MM.1S (cell line): Measurements from ENCODE around the gene CDC123.

ENCODE experiments used
- DNase-seq: peaks from one replicate; pipeline ENCODE4 v3.0.0-alpha.2; 2015
- H2AFZ ChIP-seq: fragments of 300-600 bp; sonication (generic); 2 replicates; pipeline ENCODE4 v1.6.0; 2016; ENCODE audit warnings: antibody characterized with exemption, low read length
- H3F3A ChIP-seq: fragments of 300-600 bp; sonication (generic); 2 replicates; pipeline ENCODE4 v1.6.1; 2016; ENCODE audit warnings: mild to moderate bottlenecking, antibody characterized with exemption, low read length, moderate library complexity, mixed read lengths; ENCODE audit not compliant: insufficient read depth
- H3K27ac ChIP-seq: fragments of 300-600 bp; sonication (generic); 2 replicates; pipeline ENCODE4 v1.5.1; 2016; ENCODE audit warnings: mild to moderate bottlenecking, low read length
- H3K27me3 ChIP-seq: fragments of 300-600 bp; sonication (generic); replicated peaks from 2 replicates; pipeline ENCODE4 v1.6.0; 2016; ENCODE audit warnings: low read length; ENCODE audit not compliant: insufficient read depth
- H3K36me3 ChIP-seq: fragments of 300-600 bp; sonication (generic); replicated peaks from 2 replicates; pipeline ENCODE4 v1.6.1; 2016; ENCODE audit warnings: mild to moderate bottlenecking, low read length, mixed read lengths; ENCODE audit not compliant: insufficient read depth
- H3K4me1 ChIP-seq: fragments of 300-600 bp; sonication (generic); 2 replicates; pipeline ENCODE4 v1.6.1; 2016; ENCODE audit warnings: low read length, mixed read lengths
- H3K4me2 ChIP-seq: fragments of 300-600 bp; sonication (generic); 2 replicates; pipeline ENCODE4 v1.6.0; 2016; ENCODE audit warnings: low read depth, low read length
- H3K4me3 ChIP-seq: fragments of 300-600 bp; sonication (generic); 2 replicates; pipeline ENCODE4 v1.5.1; 2016; ENCODE audit warnings: low read length, mixed read lengths
- H3K79me2 ChIP-seq: fragments of 300-600 bp; sonication (generic); 2 replicates; pipeline ENCODE4 v1.6.1; 2016; ENCODE audit warnings: mixed run types, low read length, mixed read lengths
- H3K9ac ChIP-seq: fragments of 300-600 bp; sonication (generic); 2 replicates; pipeline ENCODE4 v1.6.1; 2016; ENCODE audit warnings: low read length, mixed read lengths
- H3K9me2 ChIP-seq: fragments of 300-600 bp; sonication (generic); replicated peaks from 2 replicates; pipeline ENCODE4 v1.6.1; 2016; ENCODE audit warnings: mild to moderate bottlenecking, low read length, mixed read lengths; ENCODE audit not compliant: insufficient read depth
- H3K9me3 ChIP-seq: fragments of 300-600 bp; sonication (generic); replicated peaks from 2 replicates; pipeline ENCODE4 v1.6.1; 2016; ENCODE audit warnings: mild to moderate bottlenecking, low read length, mixed read lengths; ENCODE audit not compliant: insufficient read depth
- H4K20me1 ChIP-seq: fragments of 300-600 bp; sonication (generic); 2 replicates; pipeline ENCODE4 v1.6.1; 2016; ENCODE audit warnings: mild to moderate bottlenecking, low read length, moderate library complexity, mixed read lengths; ENCODE audit not compliant: insufficient read depth
- CTCF ChIP-seq: fragments of 300-600 bp; sonication (generic); IDR thresholded peaks from 2 replicates; pipeline ENCODE4 v1.5.1; 2016; ENCODE audit warnings: antibody characterized with exemption, low read length, mixed read lengths
- EZH2 ChIP-seq: fragments of 300-600 bp; sonication (generic); optimal IDR thresholded peaks from 2 replicates; pipeline ENCODE3; 2017; ENCODE audit warnings: low read depth, mild to moderate bottlenecking, antibody characterized with exemption, low read length, mixed read lengths
- EZH2phosphoT487 ChIP-seq: fragments of 300-600 bp; sonication (generic); IDR thresholded peaks from 2 replicates; pipeline ENCODE4 v1.6.1; 2018; ENCODE audit warnings: antibody characterized with exemption, low read length

Gene CDC123

GRCh38 chr10:12195281-12195602 is 746 bp upstream of the CDC123 start:
- Histone ChIP-seq H2AFZ (peak overlapping the region; percentile 91), H3K27me3 (no peaks in the 10 kb centered on the region), H3K79me2 (peaks cover 86% of the 10 kb centered on the region), H3K36me3 (0 out of 2 replicates have a peak, but pooled peaks cover 5% of the 10 kb centered on the region), H3K9me2 (no peaks in the 10 kb centered on the region), H3F3A (0 out of 2 replicates have a peak, but pooled peaks cover 6% of the 10 kb centered on the region), H3K4me2 (peak overlapping the region; percentile 66), H3K9me3 (no peaks in the 10 kb centered on the region), H3K4me3 (peak overlapping the region; percentile 100), H3K9ac (peak overlapping the region; percentile 71), H3K27ac (peak overlapping the region; percentile 74; the same call in 1 of the 2 replicates), H3K4me1 (peaks cover 5% of the 10 kb centered on the region), H4K20me1 (peaks cover 4% of the 10 kb centered on the region; the same call in 1 of the 2 replicates)
- DNase-seq: no peak
- TF ChIP-seq CTCF (no peak), EZH2 (no peak), EZH2phosphoT487 (no peak)

DNA sequence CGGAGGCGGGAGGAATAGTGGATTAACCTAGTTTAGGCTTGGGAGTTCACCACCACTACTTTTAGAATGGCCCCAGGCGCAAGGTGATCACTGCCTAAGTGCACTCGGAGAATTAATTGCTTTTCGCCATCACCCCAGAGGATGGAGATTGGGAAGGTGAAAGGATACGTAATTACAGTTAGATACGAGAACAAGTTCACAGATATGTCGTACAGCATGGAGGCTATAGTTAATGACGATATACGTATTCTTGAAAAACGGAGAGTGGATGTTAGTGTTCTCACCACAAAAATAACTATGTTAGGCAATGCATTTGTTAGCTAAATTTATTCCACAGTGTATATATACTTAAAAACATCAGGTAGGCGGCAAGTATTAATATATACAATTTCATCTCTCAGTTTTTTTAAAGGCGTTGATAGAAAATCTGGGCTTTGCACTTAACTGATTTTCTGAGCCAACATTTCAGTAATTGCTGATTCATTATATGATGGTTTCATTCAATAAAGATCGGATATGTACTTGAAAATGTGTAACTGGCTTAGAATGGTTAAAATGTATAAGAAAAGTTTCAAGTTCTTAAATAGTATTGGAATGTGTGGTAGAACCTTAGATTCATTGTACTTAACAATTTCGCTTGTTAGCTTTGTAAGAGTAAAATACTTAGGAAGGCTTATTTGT is 683 bp downstream of the CDC123 start:
- peak overlapping the region; percentile 53 for H3K4me2 ChIP-seq
- H3K4me1 ChIP-seq: peaks cover 5% of the 10 kb centered on the region
- H3K4me3 ChIP-seq: peak overlapping the region; percentile 100
- no peak for DNase-seq
- peaks cover 89% of the 10 kb centered on the region for H3K79me2 ChIP-seq
- H3K9ac ChIP-seq: peak overlapping the region; percentile 71
- 0 out of 2 replicates have a peak, but pooled peaks cover 6% of the 10 kb centered on the region for H3F3A ChIP-seq
- no peaks in the 10 kb centered on the region for H3K9me2 ChIP-seq
- no peaks in the 10 kb centered on the region for H3K27me3 ChIP-seq
- H3K36me3 ChIP-seq: 0 out of 2 replicates have a peak, but pooled peaks cover 5% of the 10 kb centered on the region
- no peaks in the 10 kb centered on the region for H3K9me3 ChIP-seq
- peak overlapping the region; percentile 91 for H2AFZ ChIP-seq
- H3K27ac ChIP-seq: peak overlapping the region; percentile 74; the same call in 1 of the 2 replicates
- TF ChIP-seq EZH2 (no peak), CTCF (no peak), EZH2phosphoT487 (no peak)
- H4K20me1 ChIP-seq: peaks cover 4% of the 10 kb centered on the region; the same call in 1 of the 2 replicates

DNA sequence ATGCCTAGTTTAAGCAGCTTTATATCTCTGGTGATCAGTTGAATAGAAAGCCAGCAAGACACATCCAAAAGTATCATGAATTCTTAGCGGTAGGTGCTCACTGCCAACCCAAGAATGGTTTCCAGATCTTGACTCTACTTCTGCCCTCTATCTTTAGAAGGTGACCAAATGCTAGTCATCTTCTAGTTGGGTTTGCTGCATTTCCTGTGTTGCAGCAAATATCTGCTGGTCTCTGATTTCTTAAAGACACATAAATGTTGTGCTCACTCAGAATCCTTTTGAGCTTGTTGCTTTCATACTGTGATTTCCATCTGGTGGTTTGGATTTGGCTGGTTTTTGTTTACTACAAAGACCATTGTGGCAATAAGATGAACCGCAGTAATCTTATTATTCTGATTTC is 2.2 kb downstream of the CDC123 start:
- H3K27ac ChIP-seq: no peak overlapping the region

More for the DNA sequence above, 2.2 kb downstream of the CDC123 start:
- Histone ChIP-seq H3K4me2 (no peak overlapping the region), H3F3A (0 out of 2 replicates have a peak, but pooled peaks cover 6% of the 10 kb centered on the region), H2AFZ (no peak overlapping the region), H3K9ac (no peak overlapping the region), H3K79me2 (peaks cover 93% of the 10 kb centered on the region), H3K4me1 (peaks cover 5% of the 10 kb centered on the region), H3K9me2 (no peaks in the 10 kb centered on the region), H3K9me3 (no peaks in the 10 kb centered on the region), H3K36me3 (0 out of 2 replicates have a peak, but pooled peaks cover 5% of the 10 kb centered on the region), H3K27me3 (no peaks in the 10 kb centered on the region), H3K4me3 (no peak overlapping the region), H4K20me1 (peaks cover 4% of the 10 kb centered on the region; the same call in 1 of the 2 replicates)
- no peak for DNase-seq
- no peak for TF ChIP-seq EZH2phosphoT487
- TF ChIP-seq EZH2: no peak
- TF ChIP-seq CTCF: no peak
